GM18519 (cell line): ENCODE data around the gene FOXK1.

Experiments used
- ATAC-seq: cut with Tn5 transposase; IDR thresholded peaks from one replicate; pipeline ENCODE4 v1.9.1; 2021; ENCODE audit warnings: mild to moderate bottlenecking, moderate library complexity; ENCODE audit not compliant: unreplicated experiment, low FRiP score

Gene FOXK1

GRCh38 chr7:4716946-4717795 is 35.1 kb downstream of the FOXK1 start:
- no peak for ATAC-seq

GRCh38 chr7:4718075-4718474 is 36.0 kb downstream of the FOXK1 start:
- ATAC-seq, result no peak

GRCh38 chr7:4720225-4720624 is 38.1 kb downstream of the FOXK1 start:
- no peak for ATAC-seq

- no peak for ATAC-seq
Observed at GRCh38 chr7:4722308-4722707, 40.2 kb downstream of the FOXK1 start.

GRCh38 chr7:4722960-4723630 is 41.0 kb downstream of the FOXK1 start:
- ATAC-seq, result no peak

GRCh38 chr7:4724648-4725013 is 42.5 kb downstream of the FOXK1 start:
- ATAC-seq, result no peak

GRCh38 chr7:4725014-4725849 is 43.1 kb downstream of the FOXK1 start:
- peak; percentile 31 for ATAC-seq

GRCh38 chr7:4725850-4726450 is 43.9 kb downstream of the FOXK1 start:
- ATAC-seq, result no peak

- no peak for ATAC-seq
Observed at GRCh38 chr7:4726566-4726965, 44.5 kb downstream of the FOXK1 start.

- ATAC-seq, result no peak
Observed at GRCh38 chr7:4727914-4728705, 46.0 kb downstream of the FOXK1 start.

GRCh38 chr7:4729266-4729665 is 47.2 kb downstream of the FOXK1 start:
- no peak for ATAC-seq

- ATAC-seq, result no peak
Observed at GRCh38 chr7:4730276-4730675, 48.2 kb downstream of the FOXK1 start.

GRCh38 chr7:4730971-4731370 is 48.9 kb downstream of the FOXK1 start:
- no peak for ATAC-seq

GRCh38 chr7:4731803-4732202 is 49.7 kb downstream of the FOXK1 start:
- ATAC-seq, result no peak

- ATAC-seq, result no peak
Observed at GRCh38 chr7:4733936-4734528, 51.9 kb downstream of the FOXK1 start.

- ATAC-seq, result no peak
Observed at GRCh38 chr7:4734587-4735345, 52.7 kb downstream of the FOXK1 start.

- ATAC-seq, result no peak
Observed at GRCh38 chr7:4737300-4737699, 55.2 kb downstream of the FOXK1 start.

GRCh38 chr7:4738711-4739527 is 56.8 kb downstream of the FOXK1 start:
- ATAC-seq, result peak; percentile 10
